IPS-11a (cell line): Measurements from ENCODE around the gene ITFG2.
"Not testable (repeated sequence)": the region's sequence is repeated elsewhere in the genome, so short reads cannot be mapped to it uniquely, and the experiment has no call there.

Experiments used
- H3K4me3 ChIP-seq: one replicate; pipeline ENCODE4 v1.5.1; 2013; ENCODE audit warnings: low read depth, low read length, control low read depth

The ITFG2 gene

DNA sequence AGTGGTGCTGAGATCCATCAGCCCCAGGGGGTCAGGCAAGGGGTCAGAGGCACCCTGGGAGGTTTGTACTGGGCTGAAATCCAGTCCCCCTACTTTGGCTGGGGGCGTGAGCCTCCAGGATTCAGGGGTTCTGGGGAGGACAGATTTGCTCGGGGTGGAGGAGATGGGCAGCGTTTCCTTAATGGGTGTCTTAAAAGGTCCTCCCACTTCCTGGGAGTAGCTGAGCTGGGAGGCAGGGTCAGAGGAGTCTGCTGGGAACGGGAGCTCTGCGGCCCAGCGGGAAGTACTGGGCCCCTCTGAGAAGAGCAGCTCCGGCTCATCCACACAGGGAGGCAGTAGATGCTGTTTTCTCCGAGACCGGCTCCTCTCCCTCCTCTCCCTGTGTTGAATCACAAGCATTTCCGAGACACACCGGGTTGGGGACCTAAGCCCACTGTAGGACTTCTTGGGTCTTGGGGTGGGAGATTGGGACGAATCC is 46.5 kb downstream of the ITFG2 start:
- no peak overlapping the region for H3K4me3 ChIP-seq

DNA sequence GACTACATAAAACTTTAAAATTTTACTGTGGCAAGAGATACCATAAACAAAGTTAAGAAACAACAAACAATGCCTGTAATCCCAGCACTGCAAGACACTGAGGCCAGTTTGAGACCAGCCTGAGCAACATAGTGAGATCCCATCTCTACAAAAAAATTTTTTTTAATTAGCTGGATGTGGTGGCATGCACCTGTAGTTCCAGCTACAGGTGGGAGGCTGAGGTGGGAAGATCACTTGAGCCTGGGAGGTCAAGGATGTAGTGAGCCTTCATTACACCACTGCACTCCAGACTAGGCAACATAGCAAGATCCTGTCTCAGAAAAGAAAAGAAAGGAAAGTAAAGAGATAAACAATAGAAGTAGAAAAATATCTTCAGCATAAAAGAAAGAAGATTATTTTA is 47.7 kb downstream of the ITFG2 start:
- H3K4me3 ChIP-seq = no peak overlapping the region

DNA sequence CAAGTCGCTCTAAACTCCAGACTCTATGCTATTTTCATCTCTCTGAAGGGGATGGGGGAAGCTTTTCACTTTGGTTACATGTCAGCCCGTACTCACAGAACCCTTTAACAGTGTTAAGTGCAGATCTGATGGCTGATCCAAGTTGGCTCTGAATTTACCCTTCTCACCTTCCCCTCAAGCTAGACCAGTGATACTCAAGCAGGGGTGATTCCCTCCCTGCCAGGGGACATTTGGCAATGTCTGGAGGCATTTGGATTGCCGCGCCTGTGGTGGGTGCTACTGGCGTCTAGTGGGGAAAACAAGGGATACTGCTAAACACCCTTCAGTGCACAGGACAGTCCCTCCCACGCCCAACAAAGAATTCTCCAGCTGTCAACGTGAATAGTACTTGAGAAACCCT is 50.4 kb downstream of the ITFG2 start:
- no peak overlapping the region for H3K4me3 ChIP-seq

DNA sequence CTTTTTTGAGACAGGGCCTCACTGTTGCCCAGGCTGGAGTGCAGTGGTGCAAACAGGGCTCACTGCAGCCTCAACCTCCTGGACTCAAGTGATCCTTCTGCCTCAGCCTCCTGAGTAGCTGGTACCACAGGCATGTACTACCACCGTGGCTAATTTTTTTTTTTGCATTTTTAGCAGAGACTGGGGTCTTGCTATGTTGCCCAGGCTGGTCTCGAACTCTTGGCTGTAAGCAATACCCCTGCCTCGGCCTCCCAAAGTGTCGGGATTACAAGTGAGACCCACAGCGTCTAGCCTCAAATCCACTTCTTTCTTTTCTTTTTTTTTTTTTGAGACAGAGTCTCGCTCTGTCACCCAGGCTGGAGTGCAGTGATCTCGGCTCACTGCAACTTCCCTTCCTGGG is 50.9 kb downstream of the ITFG2 start:
- not testable (repeated sequence) for H3K4me3 ChIP-seq

DNA sequence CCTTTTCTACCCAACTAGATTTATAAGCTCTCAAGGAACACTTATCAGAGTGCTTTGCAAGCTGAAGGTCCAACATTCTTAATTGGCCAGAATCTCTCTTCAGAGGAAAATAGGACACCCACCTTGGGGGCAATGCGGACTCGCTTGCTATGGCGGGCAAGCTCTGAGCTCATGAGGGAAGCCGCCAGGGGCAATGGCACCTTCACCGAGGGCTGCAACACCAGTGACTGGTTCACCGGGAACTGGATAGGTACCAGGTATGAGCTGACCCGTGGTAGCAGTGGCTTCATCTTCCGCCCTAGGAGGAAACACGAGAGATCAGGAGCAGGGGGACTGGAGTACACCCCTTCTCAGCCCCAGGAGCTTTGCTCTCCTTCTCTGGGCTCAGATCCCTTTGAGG is 51.7 kb downstream of the ITFG2 start:
- no peak overlapping the region for H3K4me3 ChIP-seq

DNA sequence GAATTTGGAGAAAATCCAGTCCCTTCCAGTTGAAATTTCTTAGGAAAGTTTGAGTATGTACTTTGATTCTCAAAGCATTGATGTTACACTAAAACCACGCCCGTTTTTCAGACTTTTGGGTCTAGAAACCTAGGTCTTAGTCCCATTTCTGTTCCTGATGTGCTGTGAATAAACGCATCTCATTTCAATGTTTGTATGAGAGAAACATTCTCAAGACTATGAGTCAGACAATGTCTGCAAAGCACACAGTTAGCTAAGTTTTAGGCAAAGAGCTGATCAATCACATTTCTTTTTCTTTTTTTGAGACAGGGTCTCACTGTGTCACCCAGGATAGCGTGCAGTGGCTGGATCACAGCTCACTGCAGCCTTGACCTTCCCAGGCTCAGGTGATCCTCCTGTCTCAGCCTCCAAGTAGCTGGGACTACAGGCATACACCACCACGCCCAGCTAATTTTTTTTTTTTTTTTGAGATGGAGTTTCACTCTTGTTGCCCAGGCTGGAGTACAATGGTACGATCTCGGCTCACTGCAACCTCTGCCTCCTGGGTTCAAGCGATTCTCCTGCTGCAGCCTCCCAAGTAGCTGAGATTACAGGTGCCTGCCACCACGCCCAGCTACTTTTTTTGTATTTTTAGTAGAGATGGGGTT is 56.6 kb downstream of the ITFG2 start:
- H3K4me3 ChIP-seq = not testable (repeated sequence)
